ENCODE measurements around the gene PRR22. TPM values are rescaled to one million over a fixed set of nuclear protein-coding genes. Genes with fewer than 3 reads are reported as not detected.

Gene PRR22
- total RNA-seq, 1 experiment from 2014 or later, result 13.5 TPM

- no peaks in the 10 kb centered on the region for H4K20me1 ChIP-seq (ENCODE audit: insufficient read depth)
- no peaks in the 10 kb centered on the region for H3K27me3 ChIP-seq (ENCODE audit: insufficient read depth, low read length)
- H3K4me2 ChIP-seq (ENCODE audit: low read length), result peak overlapping the region; percentile 91
- RAD21 ChIA-PET (ENCODE audit: low non-redundant PET in 1 of 2, low total read pairs in 2 of 2, uncharacterized antibody in 2 of 2, unreplicated experiment in 2 of 2), result interaction anchor here (0.8 to 1.8 kb wide), 9 partner anchors 9 to 219 kb away, joined by 3 to 10 read pairs (median 4); partner anchors contain the start of genes NDUFA11 (in 1 of the 2) and RANBP3 (in 1 of the 2)
- BruUV-seq (replicated peaks), result no TSS peak
- CTCF ChIA-PET, result interaction anchor here (0.6 to 2.2 kb wide), 40 partner anchors 7 to 570 kb away, joined by 3 to 49 read pairs (median 4); partner anchors contain the start of genes ALKBH7, CATSPERD, DUS3L and FUT5
- H3K4me3 ChIP-seq (replicated peaks in 1 of 2; ENCODE audit: low read depth in 1 of 2, low read length in 2 of 2), result peak overlapping the region in 1 of 2 experiments; percentile 48; a peak in 2 of 4 replicates
- H3K79me2 ChIP-seq (ENCODE audit: insufficient read depth, low read length), result no peaks in the 10 kb centered on the region
- DNase-seq (ENCODE audit: low read depth, low spot score) (no peak), ATAC-seq (no peak)
- TF ChIP-seq EGR1 (IDR thresholded peaks at IDR 0.05; ENCODE audit: low read depth), result no peak
- no peak for TF ChIP-seq CEBPB (IDR thresholded peaks at IDR 0.05; ENCODE audit: low read depth)
- TF ChIP-seq CBX3 (IDR thresholded peaks at IDR 0.05; ENCODE audit: low read depth), result no peak
- TF ChIP-seq, protein P1, sequence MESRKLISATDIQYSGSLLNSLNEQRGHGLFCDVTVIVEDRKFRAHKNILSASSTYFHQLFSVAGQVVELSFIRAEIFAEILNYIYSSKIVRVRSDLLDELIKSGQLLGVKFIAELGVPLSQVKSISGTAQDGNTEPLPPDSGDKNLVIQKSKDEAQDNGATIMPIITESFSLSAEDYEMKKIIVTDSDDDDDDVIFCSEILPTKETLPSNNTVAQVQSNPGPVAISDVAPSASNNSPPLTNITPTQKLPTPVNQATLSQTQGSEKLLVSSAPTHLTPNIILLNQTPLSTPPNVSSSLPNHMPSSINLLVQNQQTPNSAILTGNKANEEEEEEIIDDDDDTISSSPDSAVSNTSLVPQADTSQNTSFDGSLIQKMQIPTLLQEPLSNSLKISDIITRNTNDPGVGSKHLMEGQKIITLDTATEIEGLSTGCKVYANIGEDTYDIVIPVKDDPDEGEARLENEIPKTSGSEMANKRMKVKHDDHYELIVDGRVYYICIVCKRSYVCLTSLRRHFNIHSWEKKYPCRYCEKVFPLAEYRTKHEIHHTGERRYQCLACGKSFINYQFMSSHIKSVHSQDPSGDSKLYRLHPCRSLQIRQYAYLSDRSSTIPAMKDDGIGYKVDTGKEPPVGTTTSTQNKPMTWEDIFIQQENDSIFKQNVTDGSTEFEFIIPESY (IDR thresholded peaks at IDR 0.05; ENCODE audit: extremely low read depth, insufficient replicate concordance, low read length), result no peak
- TF ChIP-seq SP1 (IDR thresholded peaks at IDR 0.05; ENCODE audit: low read depth), result no peak
- no peak for TF ChIP-seq FOSL1 (IDR thresholded peaks at IDR 0.05; ENCODE audit: low read depth)
- TF ChIP-seq EZH2 (IDR thresholded peaks at IDR 0.05), result no peak
- TF ChIP-seq SIN3A (IDR thresholded peaks at IDR 0.05; ENCODE audit: low read depth), result no peak
- TF ChIP-seq POLR2AphosphoS5 (IDR thresholded peaks at IDR 0.05; ENCODE audit: low read depth, low read length), result no peak
- TF ChIP-seq CTCF (IDR thresholded peaks at IDR 0.05 in 2 of 3, conservative IDR thresholded peaks at IDR 0.05 in 1 of 3; ENCODE audit: borderline replicate concordance in 1 of 3, insufficient read depth in 1 of 3, low read depth in 2 of 3, low read length in 2 of 3), result no peak
- no peak for TF ChIP-seq TCF7L2 (IDR thresholded peaks at IDR 0.05; ENCODE audit: borderline replicate concordance, extremely low read depth, insufficient read depth, insufficient read length)
- TF ChIP-seq, protein P2, sequence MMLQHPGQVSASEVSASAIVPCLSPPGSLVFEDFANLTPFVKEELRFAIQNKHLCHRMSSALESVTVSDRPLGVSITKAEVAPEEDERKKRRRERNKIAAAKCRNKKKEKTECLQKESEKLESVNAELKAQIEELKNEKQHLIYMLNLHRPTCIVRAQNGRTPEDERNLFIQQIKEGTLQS (IDR thresholded peaks at IDR 0.05), result no peak
- H3K4me1 ChIP-seq (ENCODE audit: control insufficient read depth in 1 of 2, insufficient read depth in 2 of 2, low read length in 2 of 2), result peaks cover 5 to 24% of the 10 kb centered on the region in 2 experiments
- H3K27ac ChIP-seq (ENCODE audit: low read depth, low read length), result peak overlapping the region; percentile 7; the same call in 1 of the 2 replicates
- H3K9me3 ChIP-seq (ENCODE audit: control insufficient read depth in 1 of 2, insufficient read depth in 1 of 2, low read depth in 1 of 2, low read length in 2 of 2), result no peaks in the 10 kb centered on the region
- no peaks in the 10 kb centered on the region for H3K36me3 ChIP-seq (ENCODE audit: control insufficient read depth in 1 of 2, insufficient read depth in 2 of 2, low read length in 2 of 2)
- peak overlapping the region; percentile 80 for H2AFZ ChIP-seq (ENCODE audit: low read depth, low read length, poor library complexity, severe bottlenecking)
- intact Hi-C loops (cut with micrococcal nuclease), result no loop called here
- POLR2A ChIA-PET, result interaction anchor here (0.6 to 1.7 kb wide), 6 partner anchors 12 to 114 kb away, joined by 3 to 22 read pairs (median 6); partner anchors contain the start of genes DUS3L and RPL36
- peak overlapping the region; percentile 47 for H3K9ac ChIP-seq (ENCODE audit: low read length)
- no peaks in the 10 kb centered on the region for H3K9me2 ChIP-seq (ENCODE audit: insufficient read depth)
Measured at GRCh38 chr19:5803441-5803751, 18.9 kb upstream of the PRR22 start.

Measured in HCT116 (cell line).